Small intestine (tissue), 7 donors: ENCODE results near the gene VSTM2L. TPM values are rescaled to one million over a fixed set of nuclear protein-coding genes. Genes with fewer than 3 reads are reported as not detected.

ENCODE experiments used
- DNase-seq, 2 donors: peaks; one replicate each; pipeline versions ENCODE4 v3.0.0 to v3.0.0-alpha.2; 2013
- FAIRE-seq: peaks from 2 replicates; lab custom pipeline; 2012; peaks lifted over from hg19 to GRCh38; lab: Jason Lieb, UNC
- H3K27ac ChIP-seq, 3 donors: one replicate each; pipeline ENCODE4 v1.5.1; 2013; ENCODE audit warnings: low read length in 2 of 3, mild to moderate bottlenecking in 2 of 3, control low read depth in 1 of 3, inconsistent platforms in 1 of 3, low read depth in 1 of 3, moderate library complexity in 1 of 3
- H3K27me3 ChIP-seq, 3 donors: one replicate each; pipeline ENCODE4 v1.6.1; 2013; ENCODE audit warnings: low read length in 3 of 3, inconsistent platforms in 1 of 3; ENCODE audit not compliant: control insufficient read depth in 3 of 3, insufficient read depth in 3 of 3
- H3K36me3 ChIP-seq, 3 donors: one replicate each; pipeline ENCODE4 v1.6.1; 2013; ENCODE audit warnings: low read length in 3 of 3, inconsistent platforms in 1 of 3, low read depth in 1 of 3, mild to moderate bottlenecking in 1 of 3, moderate library complexity in 1 of 3; ENCODE audit not compliant: control insufficient read depth in 3 of 3, insufficient read depth in 2 of 3
- H3K4me1 ChIP-seq, 3 donors: one replicate each; pipeline ENCODE4 v1.6.1; 2013; ENCODE audit warnings: low read length in 2 of 3, inconsistent platforms in 1 of 3, low read depth in 1 of 3, mild to moderate bottlenecking in 1 of 3, moderate library complexity in 1 of 3; ENCODE audit not compliant: control insufficient read depth in 3 of 3, insufficient read depth in 2 of 3
- H3K4me3 ChIP-seq, 3 donors: one replicate each; pipeline ENCODE4 v1.5.1; 2013; ENCODE audit warnings: low read length in 3 of 3, control low read depth in 1 of 3, inconsistent platforms in 1 of 3, low read depth in 1 of 3, mild to moderate bottlenecking in 1 of 3, moderate library complexity in 1 of 3
- H3K9me3 ChIP-seq, 2 donors: one replicate each; pipeline ENCODE4 v1.6.1; 2013; ENCODE audit warnings: low read depth in 1 of 2, low read length in 1 of 2; ENCODE audit not compliant: control insufficient read depth in 2 of 2, insufficient read depth in 1 of 2
- WGBS, 3 donors: extraction: QIAGEN DNeasy Blood & Tissue Kit; methylation state at CpG; one replicate each; pipeline ENCODE4 v1.1.7; 2013; 5-methylcytosine and 5-hydroxymethylcytosine counted together
- polyA plus RNA-seq, 4 donors: library from polyadenylated mRNA; stranded (reverse) in 3 of 4; unstranded in 1 of 4; fragments of 200-250 nt in 3 of 4; fragments of 120-200 nt in 1 of 4; gene quantifications; one replicate each; pipeline versions ENCODE4 v1.2.1 to v1.2.3, GENCODE V29; 2013
- donor health status: healthy with polysubstance abuse.
- donor health status: control.
- donor health status: control.
- donor health status: Bipolar disorder and iron deficiency.
- donor health status: healthy.

VSTM2L gene
- polyA plus RNA-seq, 4 donors: 0.67 to 15.6 (median 1.2) TPM

DNA sequence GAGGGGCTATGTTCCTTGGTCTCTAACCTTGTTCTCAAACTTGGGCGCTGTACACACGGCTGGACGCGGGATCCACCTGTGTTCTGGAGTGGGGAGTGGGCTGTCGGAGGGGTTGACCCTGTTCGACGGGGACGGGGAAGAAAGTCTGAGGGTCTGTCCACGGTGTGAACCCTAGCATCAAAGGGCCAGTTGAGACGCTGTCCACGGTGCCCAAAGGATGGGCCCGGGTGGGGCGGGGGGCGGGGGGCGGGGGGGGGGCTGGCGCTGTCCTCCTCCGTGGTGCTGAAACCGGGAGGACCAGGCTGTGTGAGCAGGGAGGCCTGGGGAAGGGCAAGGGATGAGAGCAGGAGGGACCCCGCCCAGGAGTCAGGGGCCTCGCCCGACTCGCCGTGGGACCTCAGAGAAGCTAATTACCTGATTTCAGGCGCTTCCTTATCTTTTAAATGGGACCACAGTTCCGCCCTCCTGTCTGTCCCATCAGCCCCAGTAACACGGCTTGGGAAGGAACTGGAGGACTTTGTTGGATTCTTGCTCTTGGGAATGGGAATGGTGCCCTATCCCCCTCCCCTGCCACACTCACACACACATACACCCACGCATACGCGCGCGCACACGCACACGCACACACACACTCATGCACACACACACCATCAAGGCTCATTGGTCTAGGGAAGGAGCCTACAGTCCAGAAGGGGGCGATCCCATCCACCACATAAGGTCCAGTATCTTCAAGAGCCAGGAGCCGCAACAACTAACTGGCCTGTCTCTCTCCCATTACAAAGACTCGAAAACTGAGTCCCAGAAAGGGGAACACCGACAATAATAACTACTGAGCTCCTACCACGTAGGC is 1.0 kb upstream of the VSTM2L start:
- H3K4me1 ChIP-seq: peaks cover 0 to 22% (median 0%) of the 10 kb centered on the region in 3 donors
- DNase-seq: peak; percentile 34 to 80
- no peaks in the 10 kb centered on the region for H3K36me3 ChIP-seq
- no peak for FAIRE-seq
- WGBS, 3 donors: 11 to 20% (median 15%) methylated on average over 32 to 38 of the region's 38 CpGs
- peak overlapping the region in 1 of 3 donors; percentile 29 for H3K4me3 ChIP-seq
- H3K9me3 ChIP-seq: no peaks in the 10 kb centered on the region
- no peak overlapping the region for H3K27ac ChIP-seq
- H3K27me3 ChIP-seq: peaks cover 12 to 46% (median 21%) of the 10 kb centered on the region in 3 donors

DNA sequence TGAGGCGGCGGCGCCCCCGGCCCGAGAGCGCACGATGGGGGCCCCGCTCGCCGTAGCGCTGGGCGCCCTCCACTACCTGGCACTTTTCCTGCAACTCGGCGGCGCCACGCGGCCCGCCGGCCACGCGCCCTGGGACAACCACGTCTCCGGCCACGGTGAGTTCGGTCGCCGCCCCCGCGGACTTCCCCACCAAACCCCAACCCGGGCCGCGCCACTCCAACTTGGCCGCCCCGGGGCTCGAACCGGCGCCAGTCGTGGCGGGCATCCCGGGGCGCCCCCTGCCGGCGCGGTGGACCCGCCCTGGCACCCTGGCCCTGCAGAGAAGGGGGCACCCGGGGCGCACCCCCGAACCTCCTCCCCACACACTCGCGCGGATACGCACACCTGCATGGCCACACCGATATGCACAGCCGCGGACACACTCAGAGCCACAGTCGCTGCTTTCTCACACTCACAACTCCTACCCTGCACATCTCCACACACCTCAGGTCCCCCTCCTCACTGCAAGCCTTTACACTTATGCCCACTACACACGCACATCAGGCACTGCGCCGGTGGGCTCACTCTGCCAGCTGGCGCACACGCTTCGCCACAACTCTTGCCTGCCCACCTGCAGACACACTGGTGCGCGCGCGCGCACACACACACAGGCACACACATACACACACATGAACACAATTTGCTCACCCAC is 535 bp downstream of the VSTM2L start:
- H3K4me3 ChIP-seq: peak overlapping the region in 2 of 3 donors; percentile 5 to 28
- H3K4me1 ChIP-seq: peaks cover 0 to 11% (median 0%) of the 10 kb centered on the region in 3 donors
- DNase-seq (no peak), FAIRE-seq (no peak)
- no peaks in the 10 kb centered on the region for H3K9me3 ChIP-seq
- WGBS, 3 donors: 26 to 45% (median 35%) methylated on average over 38 to 67 of the region's 67 CpGs
- H3K27ac ChIP-seq: no peak overlapping the region
- H3K27me3 ChIP-seq: peaks cover 12 to 47% (median 21%) of the 10 kb centered on the region in 3 donors
- no peaks in the 10 kb centered on the region for H3K36me3 ChIP-seq

- H3K27ac ChIP-seq: no peak overlapping the region
- FAIRE-seq (no peak), DNase-seq (no peak)
- peak overlapping the region in 1 of 3 donors; percentile 5 for H3K4me3 ChIP-seq
- H3K27me3 ChIP-seq: peaks cover 12 to 47% (median 21%) of the 10 kb centered on the region in 3 donors
- no peaks in the 10 kb centered on the region for H3K36me3 ChIP-seq
- H3K4me1 ChIP-seq: peaks cover 0 to 11% (median 0%) of the 10 kb centered on the region in 3 donors
- H3K9me3 ChIP-seq: no peaks in the 10 kb centered on the region
- WGBS, 3 donors: 58 to 67% (median 65%) methylated on average over 11 to 12 of the region's 12 CpGs
Measured at GRCh38 chr20:37904008-37904642, 1.2 kb downstream of the VSTM2L start.

GRCh38 chr20:37904845-37905373 is 2.0 kb downstream of the VSTM2L start:
- H3K36me3 ChIP-seq: no peaks in the 10 kb centered on the region
- no peak overlapping the region for H3K27ac ChIP-seq
- DNase-seq (no peak), FAIRE-seq (no peak)
- H3K4me3 ChIP-seq: no peak overlapping the region
- 70 to 80% (median 74%) methylated on average over 8 of the region's 8 CpGs for WGBS, 3 donors
- no peaks in the 10 kb centered on the region for H3K9me3 ChIP-seq
- peaks cover 12 to 46% (median 21%) of the 10 kb centered on the region in 3 donors for H3K27me3 ChIP-seq
- H3K4me1 ChIP-seq: peaks cover 0 to 11% (median 0%) of the 10 kb centered on the region in 3 donors

DNA sequence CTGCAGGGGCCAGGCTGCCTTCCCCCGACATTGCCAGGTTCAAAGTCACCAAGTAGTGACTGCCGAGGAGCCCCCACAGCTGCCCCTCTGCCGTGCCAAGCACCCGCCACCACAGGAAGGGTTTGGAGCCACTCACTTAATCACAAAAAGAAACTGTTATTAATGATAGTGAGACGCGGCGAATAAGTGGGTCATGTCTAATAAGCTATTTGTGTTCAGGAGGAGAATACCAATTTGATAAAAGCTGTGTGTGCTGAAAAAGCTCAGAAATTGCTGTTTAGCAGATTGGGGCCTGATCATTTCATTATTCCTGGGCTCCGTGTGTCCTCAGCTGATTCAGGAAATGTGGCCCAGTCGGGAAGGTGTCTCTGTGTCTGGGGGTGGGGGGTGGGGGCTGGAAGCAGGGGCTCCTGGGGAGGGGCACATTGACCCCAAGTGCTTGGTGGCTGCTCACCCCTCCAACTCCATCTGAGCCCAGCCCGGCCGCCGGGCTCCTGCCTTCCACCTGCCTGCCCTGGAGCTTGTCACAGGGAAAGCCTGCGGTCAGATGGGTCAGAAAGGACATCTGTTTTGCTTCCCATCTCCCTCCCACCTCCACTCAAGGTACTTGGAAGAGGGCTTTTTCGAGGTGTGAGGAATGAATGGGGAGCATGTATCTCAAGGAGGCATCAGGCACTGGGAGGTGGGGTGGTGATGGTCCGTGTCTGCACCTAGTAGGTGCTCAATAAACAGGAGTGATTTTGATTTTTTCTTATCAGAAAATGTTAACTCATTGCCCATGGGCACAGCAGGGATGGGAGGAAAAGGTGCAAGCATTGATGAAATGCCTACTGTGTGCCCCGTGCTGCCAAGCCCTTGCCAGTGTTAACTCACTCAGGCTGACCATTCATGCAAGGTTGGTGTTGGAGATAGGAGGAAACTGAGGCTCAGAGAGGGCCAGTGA is 3.0 kb downstream of the VSTM2L start:
- Histone ChIP-seq H3K36me3 (no peaks in the 10 kb centered on the region), H3K4me3 (no peak overlapping the region), H3K27ac (no peak overlapping the region), H3K27me3 (peaks cover 12 to 42% (median 20%) of the 10 kb centered on the region in 3 donors), H3K9me3 (no peaks in the 10 kb centered on the region), H3K4me1 (peaks cover 0 to 10% (median 0%) of the 10 kb centered on the region in 3 donors)
- FAIRE-seq (no peak), DNase-seq (no peak)
- WGBS, 3 donors: 65 to 74% (median 67%) methylated on average over 16 of the region's 16 CpGs

DNA sequence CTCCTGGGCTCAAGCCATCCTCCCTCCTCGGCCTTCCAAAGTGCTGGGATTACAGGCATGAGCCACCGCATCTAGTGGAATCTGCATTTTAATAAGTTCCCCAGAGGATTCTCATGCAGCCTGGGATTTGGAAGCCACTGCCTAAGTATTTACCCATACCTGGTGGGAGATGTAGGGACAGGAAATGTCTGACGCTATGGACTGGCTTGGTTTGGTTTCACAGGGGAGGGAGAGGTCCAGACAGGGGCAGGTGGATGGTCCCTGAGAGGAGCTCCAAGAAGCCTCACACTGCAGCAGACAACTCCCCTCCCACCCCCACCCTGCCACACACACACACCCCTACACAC is 4.4 kb downstream of the VSTM2L start:
- peaks cover 0 to under 1% (median 0%) of the 10 kb centered on the region in 3 donors for H3K4me1 ChIP-seq
- DNase-seq: no peak
- H3K36me3 ChIP-seq: no peaks in the 10 kb centered on the region
- FAIRE-seq: no peak
- no peaks in the 10 kb centered on the region for H3K9me3 ChIP-seq
- WGBS, 3 donors: 54 to 62% (median 58%) methylated on average over 3 of the region's 3 CpGs
- no peak overlapping the region for H3K4me3 ChIP-seq
- peaks cover 9 to 33% (median 13%) of the 10 kb centered on the region in 3 donors for H3K27me3 ChIP-seq
- no peak overlapping the region for H3K27ac ChIP-seq

GRCh38 chr20:37907677-37908401 is 4.9 kb downstream of the VSTM2L start:
- Histone ChIP-seq H3K27ac (no peak overlapping the region), H3K27me3 (peaks cover 9 to 28% (median 13%) of the 10 kb centered on the region in 3 donors), H3K36me3 (no peaks in the 10 kb centered on the region), H3K4me3 (no peak overlapping the region), H3K4me1 (no peaks in the 10 kb centered on the region), H3K9me3 (no peaks in the 10 kb centered on the region)
- no peak for DNase-seq
- WGBS, 3 donors: 35 to 44% (median 38%) methylated on average over 17 of the region's 17 CpGs
- no peak for FAIRE-seq
